Fibroblast of mammary gland (primary cell): ENCODE data around the gene ACTN3.

Source experiments
- DNase-seq: peaks from one replicate; pipeline ENCODE4 v3.0.0-alpha.2; 2010; ENCODE audit warnings: low read depth
- H3K4me3 ChIP-seq: 2 replicates; pipeline ENCODE4 v1.5.1; 2011; ENCODE audit warnings: low read depth, mild to moderate bottlenecking, low read length, moderate library complexity; ENCODE audit not compliant: control insufficient read depth
- TF ChIP-seq, protein P1 (sequence below): conservative IDR thresholded peaks from 2 replicates; pipeline ENCODE4 v1.5.1; 2011; ENCODE audit warnings: low read depth, low read length, inconsistent platforms; ENCODE audit not compliant: control insufficient read depth, insufficient read depth

The ACTN3 gene

DNA sequence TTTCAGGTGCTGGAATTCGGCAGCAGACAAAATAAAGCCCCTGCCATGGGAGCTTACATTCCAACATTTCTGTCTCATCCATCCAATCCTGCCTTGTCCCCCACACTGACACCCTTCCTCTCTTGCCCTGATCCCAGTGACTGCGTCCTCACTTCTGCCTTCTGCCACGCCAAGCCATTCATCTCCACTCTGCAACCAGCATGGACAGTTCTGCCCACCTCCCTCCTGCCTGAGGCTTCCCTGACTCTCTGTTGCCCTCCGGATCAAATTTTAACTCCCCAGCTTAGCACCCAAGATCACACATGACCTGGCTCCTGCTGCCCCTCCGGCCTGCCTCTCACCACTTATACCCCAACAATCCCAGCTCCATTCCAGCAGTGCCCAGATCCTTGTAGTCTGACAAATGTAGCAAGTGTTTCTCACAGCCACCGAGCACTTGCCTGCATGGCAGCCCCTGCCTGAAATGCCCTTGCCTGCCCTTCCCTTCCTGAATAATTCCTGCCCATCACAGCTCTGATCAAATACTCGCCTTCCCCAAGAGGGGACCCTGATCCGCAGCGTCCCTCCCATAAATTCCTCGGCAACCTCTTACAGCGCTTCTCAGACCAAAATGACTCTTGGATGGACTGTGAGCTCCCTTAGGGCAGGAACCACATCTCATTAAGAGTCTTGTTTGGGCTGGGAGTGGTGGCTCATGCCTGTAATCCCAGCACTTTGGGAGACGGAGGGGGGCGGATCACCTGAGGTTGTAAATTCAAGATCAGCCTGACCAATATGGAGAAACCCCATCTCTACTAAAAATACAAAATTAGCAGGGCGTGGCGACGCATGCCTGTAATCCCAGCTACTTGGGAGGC is 2.3 kb downstream of the ACTN3 start:
- TF ChIP-seq, protein P1, sequence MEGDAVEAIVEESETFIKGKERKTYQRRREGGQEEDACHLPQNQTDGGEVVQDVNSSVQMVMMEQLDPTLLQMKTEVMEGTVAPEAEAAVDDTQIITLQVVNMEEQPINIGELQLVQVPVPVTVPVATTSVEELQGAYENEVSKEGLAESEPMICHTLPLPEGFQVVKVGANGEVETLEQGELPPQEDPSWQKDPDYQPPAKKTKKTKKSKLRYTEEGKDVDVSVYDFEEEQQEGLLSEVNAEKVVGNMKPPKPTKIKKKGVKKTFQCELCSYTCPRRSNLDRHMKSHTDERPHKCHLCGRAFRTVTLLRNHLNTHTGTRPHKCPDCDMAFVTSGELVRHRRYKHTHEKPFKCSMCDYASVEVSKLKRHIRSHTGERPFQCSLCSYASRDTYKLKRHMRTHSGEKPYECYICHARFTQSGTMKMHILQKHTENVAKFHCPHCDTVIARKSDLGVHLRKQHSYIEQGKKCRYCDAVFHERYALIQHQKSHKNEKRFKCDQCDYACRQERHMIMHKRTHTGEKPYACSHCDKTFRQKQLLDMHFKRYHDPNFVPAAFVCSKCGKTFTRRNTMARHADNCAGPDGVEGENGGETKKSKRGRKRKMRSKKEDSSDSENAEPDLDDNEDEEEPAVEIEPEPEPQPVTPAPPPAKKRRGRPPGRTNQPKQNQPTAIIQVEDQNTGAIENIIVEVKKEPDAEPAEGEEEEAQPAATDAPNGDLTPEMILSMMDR = no peak
- no peak overlapping the region for H3K4me3 ChIP-seq
- DNase-seq = no peak

DNA sequence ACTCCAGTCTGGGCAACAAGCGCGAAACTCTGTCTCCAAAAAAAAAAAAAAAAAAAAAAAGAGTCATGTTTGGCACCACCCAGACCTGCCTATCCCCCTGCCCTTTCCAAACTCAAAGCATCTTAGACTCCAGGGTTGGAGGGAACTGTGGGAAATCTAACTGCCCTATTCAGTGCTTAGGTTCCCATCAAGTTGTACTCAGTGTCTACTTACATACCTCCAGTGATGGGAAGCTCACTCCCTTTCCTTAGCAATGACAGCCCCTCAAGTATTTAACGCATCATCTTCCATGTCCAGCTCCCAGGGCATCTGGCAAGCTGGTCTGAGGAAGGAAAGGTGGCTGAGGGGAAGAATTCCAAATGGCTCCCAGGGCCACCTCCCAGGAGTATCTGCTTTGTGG is 3.0 kb downstream of the ACTN3 start:
- DNase-seq = no peak
- TF ChIP-seq, protein P1 = no peak
- H3K4me3 ChIP-seq = no peak overlapping the region

DNA sequence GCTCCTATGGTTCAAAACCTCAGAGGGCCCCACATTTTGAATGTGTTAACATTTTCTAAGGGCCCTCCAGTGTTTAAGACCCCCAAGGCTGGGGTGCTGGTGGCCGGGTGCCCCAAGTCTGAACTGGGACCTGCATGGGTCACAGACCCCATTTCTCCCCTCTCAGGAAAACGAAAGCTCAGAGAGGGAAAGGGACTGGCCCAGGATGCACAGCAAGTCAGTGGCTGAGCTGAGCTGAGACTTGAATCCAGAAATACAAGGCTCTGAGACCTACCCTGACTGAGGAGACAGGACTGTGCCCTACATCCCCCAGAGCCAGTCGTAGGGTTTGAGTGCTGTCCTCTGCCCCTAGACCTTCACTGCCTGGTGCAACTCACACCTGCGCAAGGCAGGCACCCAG is 4.2 kb downstream of the ACTN3 start:
- TF ChIP-seq, protein P1 = no peak
- H3K4me3 ChIP-seq = no peak overlapping the region
- DNase-seq = no peak

DNA sequence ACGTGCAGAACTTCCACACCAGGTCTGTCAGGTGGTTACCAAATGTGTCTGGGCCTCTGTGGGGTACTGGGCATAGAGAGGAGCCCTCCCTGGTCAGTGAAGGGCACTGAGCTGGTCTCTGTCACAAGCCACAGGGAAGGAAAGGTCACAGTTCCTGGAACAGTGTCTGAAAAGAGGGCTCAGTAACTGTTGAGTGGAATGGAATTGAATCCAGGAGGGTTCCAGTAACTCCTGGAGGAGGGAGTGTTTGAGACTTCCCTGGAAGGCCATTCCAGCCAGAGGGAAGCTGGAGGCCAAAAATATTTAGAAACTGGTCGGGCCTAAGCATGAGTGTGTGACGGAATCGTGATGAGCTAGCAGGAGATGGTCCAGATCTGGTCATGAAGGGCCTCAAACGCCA is 7.9 kb downstream of the ACTN3 start:
- DNase-seq = no peak
- no peak overlapping the region for H3K4me3 ChIP-seq
- TF ChIP-seq, protein P1 = no peak

DNA sequence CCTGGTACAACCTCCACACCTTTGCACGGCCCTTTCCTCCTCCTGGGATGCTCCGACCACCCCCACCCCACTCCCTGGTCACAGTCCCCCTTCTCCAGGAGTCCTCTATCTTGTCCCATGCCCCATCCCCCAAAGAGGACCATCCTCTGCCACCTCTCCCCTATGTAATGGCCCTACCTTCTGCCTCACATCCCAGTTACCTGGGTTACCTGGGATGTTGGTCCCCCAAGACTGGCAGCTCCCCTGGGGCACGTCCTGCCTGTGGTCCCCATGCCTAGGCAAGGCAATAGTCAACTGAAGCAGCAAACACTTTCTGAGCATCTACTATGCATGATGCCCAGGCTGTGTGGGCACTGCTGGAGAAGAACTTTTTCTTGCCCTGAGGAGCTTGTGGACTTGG is 8.7 kb downstream of the ACTN3 start:
- H3K4me3 ChIP-seq = no peak overlapping the region
- DNase-seq = no peak
- TF ChIP-seq, protein P1 = no peak

DNA sequence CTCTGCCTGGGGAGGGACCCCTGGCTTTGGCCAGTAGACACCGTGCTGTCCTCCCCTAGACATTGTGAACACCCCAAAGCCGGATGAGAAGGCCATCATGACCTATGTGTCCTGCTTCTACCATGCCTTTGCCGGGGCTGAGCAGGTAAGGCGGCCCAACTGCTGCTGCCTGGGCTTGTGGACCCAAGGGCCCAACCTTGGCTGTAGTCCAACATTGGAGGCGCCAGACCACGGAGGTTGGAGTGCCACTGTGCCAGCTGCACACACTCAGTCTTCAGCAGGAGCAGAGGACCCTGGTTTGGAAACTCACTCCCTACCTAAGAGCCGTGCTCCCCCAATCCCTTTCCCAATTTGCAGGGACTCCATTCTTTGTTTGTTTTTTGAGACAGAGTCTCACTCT is 9.4 kb downstream of the ACTN3 start:
- TF ChIP-seq, protein P1 = no peak
- H3K4me3 ChIP-seq = no peak overlapping the region

DNA sequence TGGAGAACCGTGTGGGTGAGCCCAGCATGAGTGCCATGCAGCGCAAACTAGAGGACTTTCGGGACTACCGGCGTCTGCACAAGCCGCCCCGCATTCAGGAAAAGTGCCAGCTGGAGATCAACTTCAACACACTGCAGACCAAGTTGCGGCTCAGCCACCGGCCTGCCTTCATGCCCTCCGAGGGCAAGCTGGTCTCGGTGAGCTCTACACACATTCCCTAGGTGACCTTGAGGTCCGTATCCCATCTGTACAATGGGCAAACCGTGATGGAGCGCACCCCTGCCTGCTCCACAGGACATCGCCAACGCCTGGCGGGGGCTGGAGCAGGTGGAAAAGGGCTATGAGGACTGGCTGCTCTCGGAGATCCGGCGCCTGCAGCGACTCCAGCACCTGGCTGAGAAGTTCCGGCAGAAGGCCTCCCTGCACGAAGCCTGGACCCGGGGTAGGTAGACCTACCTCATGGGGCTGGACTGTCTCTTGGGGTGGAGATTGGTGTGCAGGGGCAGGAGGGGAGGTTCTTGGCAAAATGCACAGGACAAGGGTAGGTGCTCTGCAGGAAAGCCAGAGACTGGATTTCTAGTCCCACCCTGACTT is 11.1 kb downstream of the ACTN3 start:
- H3K4me3 ChIP-seq = no peak overlapping the region
- DNase-seq = no peak
- TF ChIP-seq, protein P1 = no peak

More for the DNA sequence above, 9.4 kb downstream of the ACTN3 start:
- DNase-seq = no peak
